PC-3 (cell line): ENCODE data around the gene UPF1. TPM values are rescaled to one million over a fixed set of nuclear protein-coding genes. Genes with fewer than 3 reads are reported as not detected.

Source experiments
- ATAC-seq: fragments of 200-7000 bp; cut with Tn5 transposase; 2 replicates; pipeline ENCODE4 v1.9.1; 2020; ENCODE audit warnings: mild to moderate bottlenecking, moderate library complexity
- BruUV-seq: library from RNA; stranded (reverse); fragments of 400-500 nt; replicated peaks from 2 replicates; lab custom pipeline; 2021; lab: Mats Ljungman, UMichigan
- CTCF ChIA-PET: fragments of 300-600 bp; sonication (Branson Sonifier 250); formaldehyde crosslinking; loops from one replicate; lab custom pipeline; 2022; ENCODE audit warnings: antibody characterized with exemption; lab: Charles Lee
- POLR2A ChIA-PET: fragments of 300-600 bp; sonication (Branson Sonifier 250); formaldehyde crosslinking; loops from one replicate; lab custom pipeline; 2022; ENCODE audit warnings: antibody characterized with exemption; ENCODE audit not compliant: unreplicated experiment; lab: Charles Lee
- DNase-seq: peaks from one replicate; pipeline ENCODE4 v3.0.0-alpha.2; 2015
- H2AFZ ChIP-seq: fragments of 300-600 bp; sonication (generic); 2 replicates; pipeline ENCODE4 v1.6.0; 2016; ENCODE audit warnings: antibody characterized with exemption, low read length
- H3F3A ChIP-seq: fragments of 300-600 bp; sonication (generic); one replicate; pipeline ENCODE4 v1.6.0; 2017; ENCODE audit warnings: antibody characterized with exemption, low read length, control low read depth, mild to moderate bottlenecking; ENCODE audit not compliant: unreplicated experiment
- H3K27ac ChIP-seq: fragments of 300-600 bp; sonication (generic); 2 replicates; pipeline ENCODE4 v1.5.1; 2016; ENCODE audit warnings: mild to moderate bottlenecking, low read length
- H3K27me3 ChIP-seq: fragments of 300-600 bp; sonication (generic); 2 replicates; pipeline ENCODE4 v1.6.1; 2016; ENCODE audit warnings: low read length, mixed read lengths
- H3K36me3 ChIP-seq: fragments of 300-600 bp; sonication (generic); 2 replicates; pipeline ENCODE4 v1.6.1; 2016; ENCODE audit warnings: low read depth, mixed run types, low read length, mixed read lengths
- H3K4me1 ChIP-seq: fragments of 300-600 bp; sonication (generic); 2 replicates; pipeline ENCODE4 v1.5.1; 2016; ENCODE audit warnings: low read length; ENCODE audit not compliant: insufficient read depth
- H3K4me2 ChIP-seq: fragments of 300-600 bp; sonication (generic); 2 replicates; pipeline ENCODE4 v1.6.0; 2016; ENCODE audit warnings: low read length
- H3K4me3 ChIP-seq: fragments of 300-600 bp; sonication (generic); 2 replicates; pipeline ENCODE4 v1.5.1; 2016; ENCODE audit warnings: mild to moderate bottlenecking, low read length, mixed read lengths
- H3K79me2 ChIP-seq: fragments of 300-600 bp; sonication (generic); 2 replicates; pipeline ENCODE4 v1.6.1; 2017; ENCODE audit warnings: low read length, mixed read lengths
- H3K9ac ChIP-seq: fragments of 300-600 bp; sonication (generic); 2 replicates; pipeline ENCODE4 v1.6.0; 2016; ENCODE audit warnings: mild to moderate bottlenecking, low read length
- H3K9me2 ChIP-seq: fragments of 300-600 bp; sonication (generic); replicated peaks from 2 replicates; pipeline ENCODE4 v1.6.1; 2016; ENCODE audit warnings: mixed run types, low read length, mixed read lengths
- H3K9me3 ChIP-seq: fragments of 300-600 bp; sonication (generic); 2 replicates; pipeline ENCODE4 v1.6.1; 2016; ENCODE audit warnings: low read length, mixed read lengths
- H4K20me1 ChIP-seq: fragments of 300-600 bp; sonication (generic); 2 replicates; pipeline ENCODE4 v1.6.1; 2016; ENCODE audit warnings: low read length, mixed read lengths
- CTCF ChIP-seq: fragments of 300-600 bp; sonication (generic); conservative IDR thresholded peaks from 2 replicates; pipeline ENCODE4 v1.5.1; 2017; ENCODE audit warnings: antibody characterized with exemption, low read depth, mild to moderate bottlenecking, low read length
- EZH2 ChIP-seq: fragments of 300-600 bp; sonication (generic); IDR thresholded peaks from one replicate; pipeline ENCODE4 v1.6.1; 2017; ENCODE audit warnings: antibody characterized with exemption, mild to moderate bottlenecking, low read length; ENCODE audit not compliant: unreplicated experiment
- EZH2phosphoT487 ChIP-seq: fragments of 300-600 bp; sonication (generic); IDR thresholded peaks from 2 replicates; pipeline ENCODE4 v1.6.1; 2018; ENCODE audit warnings: mild to moderate bottlenecking, antibody characterized with exemption, low read length, borderline replicate concordance
- intact Hi-C: fragments of 100-400 bp; cut with micrococcal nuclease; formaldehyde crosslinking; loops from 2 replicates; pipeline ENCODE4 v1.9.0; 2023
- total RNA-seq: library from RNA; depleted of rRNA; stranded (reverse); fragments of >200 nt; gene quantifications from 2 replicates; pipeline ENCODE4 v1.2.3, GENCODE V29; 2014

Gene UPF1
- total RNA-seq, 1 experiment from 2014 or later: 97.1 TPM

GRCh38 chr19:18910010-18910409 is 78.3 kb downstream of the UPF1 start:
- Histone ChIP-seq H3K4me3 (no peak overlapping the region), H3K9me3 (no peaks in the 10 kb centered on the region), H3K79me2 (peaks cover 22% of the 10 kb centered on the region), H3K36me3 (peaks cover 11% of the 10 kb centered on the region; the same call in 1 of the 2 replicates), H3F3A (no peaks in the 10 kb centered on the region), H3K4me2 (no peak overlapping the region), H3K4me1 (no peaks in the 10 kb centered on the region), H3K27me3 (no peaks in the 10 kb centered on the region), H3K9me2 (no peaks in the 10 kb centered on the region), H3K27ac (no peak overlapping the region), H2AFZ (no peak overlapping the region), H3K9ac (no peak overlapping the region), H4K20me1 (0 out of 2 replicates have a peak, but pooled peaks cover 6% of the 10 kb centered on the region)
- TF ChIP-seq EZH2phosphoT487 (no peak), EZH2 (no peak), CTCF (no peak)
- POLR2A ChIA-PET: no interaction called here
- DNase-seq (no peak), ATAC-seq (no peak)
- CTCF ChIA-PET: no interaction called here
- BruUV-seq: no TSS peak
- intact Hi-C loops: no loop called here

GRCh38 chr19:18910801-18911436 is 79.2 kb downstream of the UPF1 start:
- POLR2A ChIA-PET: no interaction called here
- no peaks in the 10 kb centered on the region for H3K27me3 ChIP-seq
- no peaks in the 10 kb centered on the region for H3F3A ChIP-seq
- H3K36me3 ChIP-seq: peaks cover 18% of the 10 kb centered on the region; the same call in 1 of the 2 replicates
- no peak overlapping the region for H3K4me3 ChIP-seq
- CTCF ChIA-PET: no interaction called here
- H2AFZ ChIP-seq: no peak overlapping the region
- no peak overlapping the region for H3K4me2 ChIP-seq
- H4K20me1 ChIP-seq: 0 out of 2 replicates have a peak, but pooled peaks cover 6% of the 10 kb centered on the region
- ATAC-seq (no peak), DNase-seq (no peak)
- H3K27ac ChIP-seq: no peak overlapping the region
- no peaks in the 10 kb centered on the region for H3K4me1 ChIP-seq
- H3K9ac ChIP-seq: no peak overlapping the region
- H3K9me3 ChIP-seq: no peaks in the 10 kb centered on the region
- BruUV-seq: no TSS peak
- intact Hi-C loops: no loop called here
- H3K79me2 ChIP-seq: peaks cover 31% of the 10 kb centered on the region
- no peaks in the 10 kb centered on the region for H3K9me2 ChIP-seq
- TF ChIP-seq CTCF (no peak), EZH2 (no peak), EZH2phosphoT487 (no peak)

GRCh38 chr19:18912933-18913332 is 81.2 kb downstream of the UPF1 start:
- no peak overlapping the region for H3K27ac ChIP-seq
- H3K9me2 ChIP-seq: no peaks in the 10 kb centered on the region
- intact Hi-C loops: no loop called here
- no peaks in the 10 kb centered on the region for H3K27me3 ChIP-seq
- peaks cover 18% of the 10 kb centered on the region; the same call in 1 of the 2 replicates for H3K36me3 ChIP-seq
- no peaks in the 10 kb centered on the region for H3K9me3 ChIP-seq
- no peak overlapping the region for H3K4me2 ChIP-seq
- H3K79me2 ChIP-seq: peaks cover 50% of the 10 kb centered on the region
- POLR2A ChIA-PET: no interaction called here
- no peak overlapping the region for H3K4me3 ChIP-seq
- ATAC-seq (no peak), DNase-seq (no peak)
- H2AFZ ChIP-seq: no peak overlapping the region
- CTCF ChIA-PET: no interaction called here
- peaks cover 11% of the 10 kb centered on the region; the same call in 1 of the 2 replicates for H3K4me1 ChIP-seq
- no peak for TF ChIP-seq EZH2phosphoT487
- TF ChIP-seq EZH2: no peak
- no peak for TF ChIP-seq CTCF
- 0 out of 2 replicates have a peak, but pooled peaks cover 6% of the 10 kb centered on the region for H4K20me1 ChIP-seq
- H3F3A ChIP-seq: no peaks in the 10 kb centered on the region
- H3K9ac ChIP-seq: no peak overlapping the region
- no TSS peak for BruUV-seq
